Keratinocyte (primary cell): Measurements from ENCODE around the gene CALHM6.

Experiments used
- EZH2 ChIP-seq: IDR thresholded peaks from one replicate; pipeline ENCODE4 v1.6.1; 2012; ENCODE audit warnings: inconsistent platforms, mild to moderate bottlenecking, low read length, moderate library complexity
- TF ChIP-seq, protein P1 (sequence below), 3 experiments: IDR thresholded peaks in 1 of 3; conservative IDR thresholded peaks in 1 of 3; optimal IDR thresholded peaks in 1 of 3; 2 replicates in 2 of 3; 3 replicates in 1 of 3; pipeline versions ENCODE3 to v1.5.1; 2011; ENCODE audit warnings: low read length in 3 of 3, mild to moderate bottlenecking in 3 of 3, moderate library complexity in 2 of 3, control low read depth in 1 of 3, inconsistent platforms in 1 of 3; ENCODE audit not compliant: insufficient read depth in 2 of 3; ENCODE audit errors: extremely low read depth in 1 of 3

DNA sequence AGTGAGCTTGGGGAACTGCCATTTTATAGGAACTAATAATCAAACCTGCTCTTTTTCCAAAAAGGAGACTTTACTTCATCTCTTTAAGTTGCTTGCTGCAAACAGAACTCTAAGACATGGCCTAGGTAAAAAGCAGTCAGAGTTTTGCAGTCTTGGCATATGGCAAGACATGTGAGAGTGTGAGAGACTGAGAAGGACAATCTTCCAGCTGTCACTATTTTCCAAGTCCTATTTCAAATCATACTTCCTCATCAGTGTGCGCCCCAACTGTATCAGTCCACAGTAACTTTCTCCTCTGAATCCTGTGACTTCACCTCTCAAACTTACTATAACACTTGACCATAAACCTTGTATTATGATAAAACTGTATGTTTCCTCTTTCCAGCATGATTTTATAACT, 10.4 kb downstream of the CALHM6 start:
- TF ChIP-seq, protein P1, sequence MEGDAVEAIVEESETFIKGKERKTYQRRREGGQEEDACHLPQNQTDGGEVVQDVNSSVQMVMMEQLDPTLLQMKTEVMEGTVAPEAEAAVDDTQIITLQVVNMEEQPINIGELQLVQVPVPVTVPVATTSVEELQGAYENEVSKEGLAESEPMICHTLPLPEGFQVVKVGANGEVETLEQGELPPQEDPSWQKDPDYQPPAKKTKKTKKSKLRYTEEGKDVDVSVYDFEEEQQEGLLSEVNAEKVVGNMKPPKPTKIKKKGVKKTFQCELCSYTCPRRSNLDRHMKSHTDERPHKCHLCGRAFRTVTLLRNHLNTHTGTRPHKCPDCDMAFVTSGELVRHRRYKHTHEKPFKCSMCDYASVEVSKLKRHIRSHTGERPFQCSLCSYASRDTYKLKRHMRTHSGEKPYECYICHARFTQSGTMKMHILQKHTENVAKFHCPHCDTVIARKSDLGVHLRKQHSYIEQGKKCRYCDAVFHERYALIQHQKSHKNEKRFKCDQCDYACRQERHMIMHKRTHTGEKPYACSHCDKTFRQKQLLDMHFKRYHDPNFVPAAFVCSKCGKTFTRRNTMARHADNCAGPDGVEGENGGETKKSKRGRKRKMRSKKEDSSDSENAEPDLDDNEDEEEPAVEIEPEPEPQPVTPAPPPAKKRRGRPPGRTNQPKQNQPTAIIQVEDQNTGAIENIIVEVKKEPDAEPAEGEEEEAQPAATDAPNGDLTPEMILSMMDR (optimal IDR thresholded peaks at IDR 0.05 in 1 of 3, IDR thresholded peaks at IDR 0.05 in 1 of 3, conservative IDR thresholded peaks at IDR 0.05 in 1 of 3; ENCODE audit: extremely low read depth in 1 of 3, insufficient read depth in 2 of 3, low read length in 3 of 3): no peak
- no peak for TF ChIP-seq EZH2
